ENCODE measurements around the gene DAB2IP.
"Not testable (repeated sequence)": the region's sequence is repeated elsewhere in the genome, so short reads cannot be mapped to it uniquely, and the experiment has no call there.

The DAB2IP gene

DNA sequence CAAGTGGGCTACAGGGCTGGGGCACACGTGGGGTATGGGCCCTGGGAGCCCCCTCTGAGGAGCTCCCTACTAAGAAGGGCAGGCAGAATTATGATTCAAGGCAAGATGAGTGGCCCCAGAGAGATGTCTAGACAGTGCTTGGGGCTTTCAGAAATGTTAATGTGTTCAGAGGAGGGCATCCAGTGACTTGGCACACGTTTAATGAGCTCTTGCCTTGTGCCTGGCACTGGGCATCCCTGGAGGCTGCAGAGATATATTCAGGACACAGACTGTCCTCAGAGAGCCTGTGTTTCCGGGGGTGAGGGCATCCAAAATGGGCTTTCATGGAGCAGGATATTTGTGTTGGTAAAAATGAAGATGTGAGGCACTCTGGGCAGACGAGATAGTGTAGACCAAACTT is 25.4 kb upstream of the DAB2IP start:
- DNase-seq: no peak

DNA sequence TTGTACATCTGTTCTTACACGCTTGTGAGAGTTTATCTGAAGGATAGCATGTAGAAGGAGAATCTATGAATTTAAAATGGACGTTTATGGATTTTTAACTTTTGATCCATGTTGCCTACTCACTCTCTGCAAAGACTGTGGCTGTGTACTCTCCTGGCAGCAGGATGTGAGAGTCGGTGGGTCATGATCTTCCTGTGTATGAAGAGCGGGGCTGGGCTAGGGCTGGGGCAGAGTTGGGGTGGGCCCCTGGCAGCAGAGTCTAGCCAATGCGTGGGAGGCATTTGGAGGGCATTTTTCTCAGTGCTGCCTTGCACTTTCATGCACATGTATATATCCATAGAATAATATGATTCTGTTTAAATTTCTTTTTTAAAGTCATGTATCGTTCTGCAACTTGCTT is 24.0 kb upstream of the DAB2IP start:
- no peak for DNase-seq

DNA sequence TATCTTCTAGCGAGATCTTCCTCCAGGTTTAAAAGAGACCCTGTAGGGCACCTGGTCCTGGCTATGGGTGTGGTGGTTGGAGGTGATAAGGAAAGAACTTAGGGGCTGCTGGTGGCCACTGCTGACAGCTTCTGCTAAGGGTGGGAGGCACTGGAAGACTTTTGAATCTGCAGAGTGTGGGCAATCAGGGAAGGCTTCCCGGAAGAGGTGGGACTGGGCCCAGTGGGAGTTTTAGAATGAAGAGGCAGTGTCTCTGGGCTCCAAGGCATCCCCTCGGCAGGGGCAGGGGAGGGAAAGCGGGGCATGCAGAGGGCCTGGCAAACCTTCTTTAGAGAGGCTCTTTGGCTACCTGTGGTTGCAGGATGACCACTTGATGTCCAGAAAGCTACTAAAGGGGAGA is 23.0 kb upstream of the DAB2IP start:
- DNase-seq: no peak

DNA sequence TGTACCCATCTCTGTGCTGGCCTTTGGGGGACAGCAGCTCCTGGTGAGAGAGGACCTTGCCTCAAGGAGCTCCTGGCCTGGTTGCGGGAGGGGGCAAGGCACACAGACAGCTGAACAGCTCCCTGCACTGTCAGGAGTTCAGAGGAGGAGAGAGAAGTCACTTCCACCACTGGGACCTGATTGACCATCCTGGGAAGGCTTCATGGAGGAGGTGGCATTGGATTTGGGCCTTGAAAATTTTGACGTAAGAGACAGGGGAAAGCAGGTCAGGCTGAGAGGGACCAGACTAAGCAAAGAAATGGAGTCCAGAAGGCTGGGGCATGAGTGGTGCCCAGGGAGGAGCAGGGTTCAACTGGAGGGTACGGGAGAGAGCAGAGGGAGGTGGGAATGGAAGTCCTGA is 20.3 kb upstream of the DAB2IP start:
- DNase-seq: no peak

DNA sequence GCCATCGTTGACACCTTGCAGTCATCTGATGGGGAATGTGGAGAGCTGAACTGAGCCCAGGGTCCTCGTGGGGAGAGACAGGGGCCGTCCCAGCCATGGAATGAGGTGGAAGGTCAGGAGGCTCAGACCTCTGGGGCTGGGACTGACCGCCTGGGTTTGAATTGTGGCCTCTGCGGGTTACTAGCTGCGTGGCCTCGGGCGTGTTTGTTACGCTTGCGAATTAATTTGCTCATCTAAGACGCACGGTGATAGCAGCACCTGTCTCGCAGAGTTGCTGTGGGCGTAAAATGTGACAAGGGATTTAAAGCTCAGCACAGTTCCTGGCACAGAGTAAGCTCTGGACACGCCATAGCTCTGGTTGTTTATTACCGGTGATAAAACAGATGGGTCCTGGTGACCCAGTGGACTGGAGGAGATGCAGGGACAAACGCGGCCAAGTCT is 19.4 kb upstream of the DAB2IP start:
- no peak for DNase-seq

DNA sequence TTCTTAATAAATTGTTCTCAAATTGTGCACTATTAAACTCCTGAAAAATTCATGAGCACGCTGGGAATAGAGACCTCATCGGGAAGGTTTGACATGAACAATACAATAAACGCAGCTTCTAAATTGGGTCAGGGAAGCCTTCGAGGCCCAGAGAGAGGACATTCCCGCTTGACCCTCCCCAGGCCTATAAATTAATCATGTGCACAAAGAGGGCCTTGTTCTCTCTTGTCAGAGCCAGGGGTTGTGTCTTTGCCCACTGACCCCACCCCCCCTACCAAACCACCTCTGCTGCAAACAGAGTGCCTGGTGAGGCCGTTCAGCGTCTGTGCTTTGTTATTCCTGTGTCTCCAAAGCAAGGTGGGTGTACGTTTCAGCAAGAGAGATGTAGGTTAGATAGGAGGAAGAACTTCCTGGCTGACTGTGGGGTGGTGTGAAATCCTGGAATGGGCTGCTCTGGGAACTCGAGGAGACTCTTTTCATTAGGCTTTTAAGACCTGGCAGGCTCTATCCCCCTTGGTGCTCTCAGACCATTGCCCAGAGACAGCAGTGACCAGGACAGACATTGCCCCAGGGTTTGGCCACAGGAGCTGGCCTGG is 18.2 kb upstream of the DAB2IP start:
- DNase-seq: no peak

DNA sequence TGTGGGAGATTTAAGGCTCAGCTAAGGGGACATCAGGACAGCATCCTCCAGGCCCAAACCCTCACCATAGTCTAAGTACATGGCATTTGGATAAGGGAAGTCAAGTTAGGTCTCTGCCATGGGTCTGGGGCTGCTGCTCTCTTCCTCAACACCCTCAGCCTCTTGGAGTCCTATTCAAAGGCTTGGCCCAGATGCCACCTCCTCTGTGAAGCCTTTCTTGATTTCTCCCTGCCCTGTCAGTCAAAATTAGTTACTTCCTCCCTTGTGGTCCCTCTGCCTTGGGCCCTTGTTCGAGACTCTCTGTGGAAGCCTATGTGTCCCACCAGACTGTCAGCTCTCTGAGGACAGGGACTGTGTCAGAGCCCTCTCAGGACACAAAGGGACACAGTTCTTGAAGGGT is 17.7 kb upstream of the DAB2IP start:
- no peak for DNase-seq

DNA sequence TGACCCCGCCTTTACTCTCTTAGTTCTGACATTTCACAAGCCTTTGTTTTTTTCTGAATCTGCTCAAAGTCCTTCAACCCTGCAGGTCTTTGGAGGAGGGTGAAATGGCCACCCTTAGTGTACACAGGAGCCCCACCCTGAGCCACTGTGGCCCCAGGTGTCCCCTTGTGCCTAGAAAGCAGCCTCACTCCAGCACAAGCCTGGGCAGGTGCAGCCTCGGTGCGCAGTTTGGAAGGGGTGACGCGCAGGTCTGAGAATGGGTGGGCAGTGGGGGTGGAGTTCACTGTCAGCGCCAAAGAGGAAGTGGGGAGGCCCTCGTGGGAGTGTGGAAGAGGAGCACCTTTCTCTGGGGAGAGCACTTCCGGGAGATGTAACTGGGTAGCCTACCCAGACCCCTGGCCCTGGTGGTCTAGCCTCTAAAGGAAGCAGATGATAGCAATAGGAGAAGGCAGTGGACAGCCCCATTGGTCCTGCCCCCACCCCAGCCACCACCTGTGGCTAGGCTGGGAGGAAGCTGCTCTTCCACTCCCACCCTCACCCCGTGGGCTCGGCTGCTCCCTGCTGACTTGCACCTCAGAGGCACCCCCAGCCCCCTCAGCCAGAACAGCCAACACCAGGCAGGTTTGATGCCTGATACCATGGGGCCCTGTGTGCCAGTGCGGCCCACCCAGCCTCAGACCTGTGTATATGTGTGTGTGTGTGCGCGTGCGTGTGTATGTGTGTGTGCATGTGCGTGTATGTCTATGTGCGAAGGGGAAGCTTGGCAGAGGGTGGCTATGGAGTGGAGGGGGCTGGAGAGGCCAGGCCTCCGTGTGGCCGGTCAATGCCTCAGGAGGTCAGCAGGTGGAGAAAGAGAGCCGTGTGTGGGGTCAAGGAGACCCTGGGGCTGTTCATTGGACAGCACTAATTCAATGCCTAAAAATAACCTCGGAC is 16.8 kb upstream of the DAB2IP start:
- no peak for DNase-seq

DNA sequence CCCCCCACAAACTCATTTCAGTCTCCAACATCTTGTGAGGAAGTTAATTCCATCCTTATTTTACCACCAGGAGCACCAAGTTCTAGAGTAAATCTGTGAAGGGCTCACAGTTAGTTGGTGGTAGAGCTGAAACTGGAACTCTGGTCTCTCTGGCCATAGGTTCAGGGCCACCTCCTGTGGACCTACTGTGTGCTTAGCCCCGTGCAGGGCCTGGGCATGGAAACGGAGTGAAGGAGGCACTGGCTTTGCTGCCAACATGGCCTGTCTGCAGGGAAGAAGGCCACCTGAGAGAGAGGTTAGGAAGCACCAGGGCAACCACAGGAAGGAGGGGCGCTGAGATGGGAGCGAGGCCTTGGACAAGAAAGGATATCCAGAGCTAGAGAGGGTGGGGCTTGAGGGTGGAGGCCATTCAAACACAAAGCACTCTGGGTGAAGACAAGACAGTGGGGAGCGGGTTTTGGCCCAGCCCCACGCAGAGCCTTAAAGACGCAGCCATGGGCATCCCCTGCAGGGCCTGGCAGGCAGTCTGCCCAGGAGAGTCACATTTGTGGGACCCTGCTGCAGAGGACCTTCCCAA is 16.0 kb upstream of the DAB2IP start:
- no peak for DNase-seq

DNA sequence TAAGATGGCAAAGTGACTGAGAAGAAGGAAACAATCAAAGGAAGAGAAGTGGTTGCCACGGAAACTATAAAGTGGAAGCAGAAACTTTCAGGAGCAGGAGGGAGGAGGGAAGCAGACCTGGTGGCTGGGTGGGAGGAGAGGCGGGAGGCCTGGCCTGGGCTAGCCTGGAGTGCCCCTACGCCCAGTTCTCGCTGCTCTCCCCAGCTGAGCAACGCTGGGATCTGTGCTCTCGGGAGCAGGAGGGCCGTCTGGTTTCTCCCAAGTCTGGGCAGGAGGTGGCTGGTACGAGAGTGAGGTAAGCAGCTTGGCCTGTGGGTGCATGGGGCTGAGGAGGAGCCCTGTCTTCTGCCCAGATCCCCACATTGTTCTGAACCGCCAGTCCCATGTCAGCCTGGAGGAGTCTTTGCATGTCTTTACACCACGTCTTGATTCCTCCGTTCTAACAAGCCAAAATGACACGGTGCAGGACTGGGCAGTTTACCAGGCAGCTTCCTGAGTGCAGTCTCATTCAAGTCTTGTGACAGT is 15.0 kb upstream of the DAB2IP start:
- DNase-seq: no peak

DNA sequence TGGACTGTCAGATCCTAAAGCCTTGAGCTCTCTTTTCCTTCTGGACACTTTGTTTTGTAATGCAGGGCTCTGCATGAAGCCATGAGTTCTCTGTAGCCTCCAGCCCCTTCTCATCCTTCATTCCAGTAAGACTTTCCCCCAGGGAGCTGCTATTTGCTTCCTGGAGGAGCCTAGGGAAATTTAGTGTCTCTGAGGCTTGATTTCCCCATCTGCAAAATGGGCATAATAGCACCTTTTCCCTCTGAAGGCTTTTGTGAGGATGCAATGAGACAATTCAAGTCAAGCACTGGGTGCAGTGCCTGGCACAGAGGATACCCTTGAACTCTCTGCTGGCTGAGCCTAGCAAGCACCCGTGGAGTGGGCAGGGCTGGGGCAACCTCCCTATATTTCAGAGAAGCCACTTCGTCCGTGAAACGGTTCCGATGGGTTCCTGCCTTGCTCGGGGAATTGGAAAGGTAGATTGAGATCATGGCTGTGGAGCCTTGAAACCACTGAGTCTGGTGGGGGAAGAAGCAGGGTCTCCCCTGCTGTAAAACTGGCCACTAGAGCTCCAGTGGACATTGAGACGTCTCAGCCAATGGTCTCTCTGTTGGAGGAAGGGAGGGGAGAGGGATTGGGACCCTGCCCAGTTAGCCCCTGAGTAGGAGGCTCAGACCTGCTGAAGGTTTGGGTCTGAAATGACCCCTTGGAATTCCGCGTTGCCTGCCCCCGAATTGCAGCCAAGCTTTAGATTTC is 14.3 kb upstream of the DAB2IP start:
- no peak for DNase-seq

DNA sequence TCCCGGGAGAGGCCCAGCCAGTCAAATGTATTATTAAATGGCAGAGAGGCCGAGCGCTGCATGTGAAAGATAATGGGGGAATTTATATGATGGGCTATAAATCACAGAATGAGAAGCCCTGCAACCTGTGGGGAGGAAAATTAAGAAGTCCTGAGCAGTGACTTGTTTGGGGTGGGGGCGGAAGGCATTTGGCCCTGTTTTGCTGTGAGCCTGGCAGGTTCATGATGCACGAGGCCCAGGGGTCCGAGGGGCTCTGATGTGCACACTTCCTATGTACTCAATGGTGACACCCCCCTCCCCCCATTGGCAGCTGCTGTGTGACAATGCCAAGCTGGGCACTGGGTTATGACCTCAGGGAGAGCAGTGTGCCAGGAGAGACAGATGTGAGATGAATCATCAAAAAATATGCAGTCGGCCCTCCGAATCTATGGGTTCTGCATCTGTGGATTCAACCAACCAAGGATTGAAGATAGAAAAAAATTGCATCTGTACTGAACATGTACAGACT is 13.7 kb upstream of the DAB2IP start:
- no peak for DNase-seq

DNA sequence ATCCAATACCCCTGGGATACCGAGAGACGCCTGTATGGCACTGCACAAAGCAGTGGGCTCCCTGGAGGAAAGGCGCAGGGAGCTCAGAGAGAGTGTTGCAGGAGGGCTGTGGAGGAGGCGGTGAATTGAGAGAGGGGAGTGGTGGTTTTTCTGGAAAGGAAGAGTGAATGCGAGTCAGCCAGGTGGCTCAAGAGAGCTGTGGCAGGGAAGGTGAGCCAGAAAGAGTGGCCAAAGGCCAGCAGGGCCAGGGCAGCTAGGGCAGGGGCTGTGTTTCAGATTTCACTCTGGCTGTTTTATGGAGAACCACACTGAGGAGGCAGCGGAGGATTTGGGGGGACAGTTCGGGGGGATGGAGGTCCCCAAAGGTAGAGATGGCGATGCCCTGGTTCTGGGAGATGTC is 13.0 kb upstream of the DAB2IP start:
- no peak for DNase-seq

DNA sequence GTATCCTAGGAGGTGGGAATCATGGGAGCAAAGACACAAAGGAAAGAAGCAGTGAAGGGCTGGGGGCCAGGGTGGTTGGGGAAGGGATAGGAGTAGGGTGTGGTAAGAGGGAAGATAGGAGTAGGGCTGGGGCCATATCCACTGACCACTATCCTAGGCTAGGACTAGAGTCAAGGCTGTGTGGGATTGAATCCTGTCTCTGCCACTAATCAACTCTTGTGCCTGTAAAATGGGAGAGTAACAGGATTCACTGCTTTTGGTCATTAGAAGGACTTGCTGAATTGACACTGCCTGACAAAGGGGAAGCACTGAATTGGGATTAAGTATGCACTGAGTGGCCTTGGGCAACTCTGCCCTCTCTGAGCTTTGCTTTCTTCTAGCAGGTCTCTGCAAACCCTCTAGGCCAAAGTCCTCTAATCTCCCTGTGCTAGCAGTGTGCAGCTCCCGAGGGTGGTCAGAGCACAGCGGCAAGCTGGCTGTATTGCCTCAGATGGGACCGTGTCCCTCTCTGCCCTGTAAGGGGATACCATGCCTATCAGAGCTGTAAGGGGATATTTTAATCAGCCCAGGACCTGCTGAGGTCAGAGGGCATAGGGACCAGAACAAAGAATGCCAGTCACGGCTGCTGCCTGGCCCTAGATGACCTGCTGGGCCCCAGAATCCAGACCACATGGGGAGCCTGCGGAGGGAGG is 12.4 kb upstream of the DAB2IP start:
- DNase-seq: no peak

DNA sequence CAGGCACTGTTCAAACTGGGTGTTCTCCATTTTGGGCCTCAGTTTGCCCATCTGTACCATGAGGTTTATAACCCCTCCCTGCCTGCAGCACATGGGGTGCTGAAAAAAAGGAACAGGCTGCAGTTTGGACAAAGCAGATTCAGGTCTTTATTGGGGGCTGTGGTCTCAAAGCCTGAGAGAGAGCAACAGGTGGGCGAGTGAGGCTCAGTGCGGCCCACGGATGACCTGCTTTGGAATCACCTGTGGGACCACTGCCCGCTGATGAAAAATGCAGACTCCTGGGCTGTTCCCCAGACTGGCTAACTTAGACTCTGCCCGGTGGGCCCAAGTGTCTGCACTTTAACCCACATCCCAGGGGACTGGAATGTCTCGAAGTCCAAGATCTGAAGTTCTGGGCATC is 11.8 kb upstream of the DAB2IP start:
- DNase-seq: no peak

DNA sequence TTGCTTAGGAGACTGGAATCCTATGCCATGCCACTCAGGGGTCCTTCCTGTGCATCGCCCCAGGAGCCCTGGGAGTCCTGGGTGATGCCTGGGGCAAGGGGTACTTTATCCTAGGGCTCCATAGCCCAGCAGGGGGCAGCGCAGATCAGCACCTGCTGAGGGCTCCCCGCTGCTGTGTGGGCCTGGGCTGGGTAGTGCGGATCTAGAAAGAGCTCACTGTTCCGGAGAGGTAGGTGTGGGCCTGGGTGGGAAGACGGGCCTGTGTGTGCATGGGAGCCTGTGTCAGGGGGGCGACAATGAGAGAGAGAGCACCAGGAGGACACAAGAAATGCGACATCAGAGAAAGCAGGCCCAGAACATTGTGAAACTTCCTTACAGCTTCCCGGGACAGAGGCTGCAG is 11.4 kb upstream of the DAB2IP start:
- DNase-seq: peak in 2 of 5 donors; percentile 2 to 12

DNA sequence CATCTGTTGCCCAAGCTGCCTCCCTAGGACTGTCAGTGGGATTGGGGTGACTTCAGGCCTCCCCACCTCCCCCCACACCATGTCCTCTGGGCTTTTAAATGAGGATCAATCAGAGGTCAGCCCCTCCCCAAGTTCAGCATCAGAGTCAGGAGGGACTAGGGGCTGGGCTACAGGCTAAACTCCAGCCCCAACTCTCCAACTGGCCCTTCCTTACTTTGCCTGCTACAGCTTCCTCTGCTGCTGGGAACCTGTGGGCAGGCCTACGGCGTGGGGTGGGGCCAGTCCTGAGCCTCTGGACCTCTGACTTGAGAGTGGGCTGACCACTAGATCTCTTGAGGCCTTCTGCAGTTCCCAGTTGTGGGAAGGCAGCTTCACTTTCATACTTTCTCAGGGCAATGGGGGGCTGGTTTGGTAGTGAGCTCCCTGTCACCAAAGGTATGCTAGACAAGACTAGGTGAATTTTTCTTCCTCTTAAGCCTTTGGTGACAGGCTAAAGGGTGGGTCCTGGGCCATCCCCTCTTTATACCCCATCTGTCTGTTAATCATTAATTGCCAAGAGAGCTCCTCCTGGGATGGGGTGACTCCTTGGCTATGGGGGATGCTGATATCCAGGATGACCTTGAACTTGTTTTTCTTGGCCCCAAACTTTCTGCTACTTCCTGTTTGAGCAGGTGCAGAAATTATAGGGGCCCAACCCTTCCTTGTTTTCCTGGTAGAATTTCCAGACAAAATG is 10.8 kb upstream of the DAB2IP start:
- no peak for DNase-seq

DNA sequence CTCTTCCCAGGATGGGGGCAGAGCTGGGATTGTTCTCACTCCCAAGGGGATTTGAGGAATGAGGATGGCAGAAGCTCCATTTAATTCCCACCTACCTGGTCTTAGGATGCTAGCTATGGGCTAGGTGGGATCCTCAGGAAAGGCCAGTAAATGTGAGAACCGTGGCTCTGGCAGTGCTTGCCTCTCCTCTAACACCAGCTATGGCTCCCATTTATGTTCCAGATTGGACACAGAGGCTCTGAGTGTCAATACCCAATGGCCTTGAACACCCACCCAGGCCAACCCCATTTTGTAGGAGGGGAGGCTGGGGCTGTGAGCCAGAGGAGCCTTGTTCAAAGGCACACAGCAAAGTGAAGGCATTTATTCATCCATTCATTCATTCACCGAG is 10.2 kb upstream of the DAB2IP start:
- DNase-seq: no peak

DNA sequence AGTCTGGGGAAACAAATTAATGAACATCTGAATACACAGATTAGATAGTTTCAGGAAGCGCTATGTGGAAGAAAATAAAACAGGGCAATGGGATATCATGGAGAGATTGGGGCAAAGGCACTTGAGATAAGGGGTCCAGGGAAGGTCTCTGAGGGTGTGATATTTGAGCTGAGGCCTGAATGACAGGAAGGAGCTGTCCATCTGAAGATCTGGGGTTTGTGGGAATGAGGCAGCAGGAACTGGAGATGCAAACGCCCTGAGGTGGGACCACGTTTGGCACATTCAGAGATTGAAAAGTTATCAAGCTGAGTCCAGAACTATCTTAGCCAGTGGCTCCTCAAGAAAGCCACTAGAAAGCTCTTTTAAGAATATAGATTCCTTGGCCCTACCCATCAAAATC is 8.7 kb upstream of the DAB2IP start:
- no peak for DNase-seq

DNA sequence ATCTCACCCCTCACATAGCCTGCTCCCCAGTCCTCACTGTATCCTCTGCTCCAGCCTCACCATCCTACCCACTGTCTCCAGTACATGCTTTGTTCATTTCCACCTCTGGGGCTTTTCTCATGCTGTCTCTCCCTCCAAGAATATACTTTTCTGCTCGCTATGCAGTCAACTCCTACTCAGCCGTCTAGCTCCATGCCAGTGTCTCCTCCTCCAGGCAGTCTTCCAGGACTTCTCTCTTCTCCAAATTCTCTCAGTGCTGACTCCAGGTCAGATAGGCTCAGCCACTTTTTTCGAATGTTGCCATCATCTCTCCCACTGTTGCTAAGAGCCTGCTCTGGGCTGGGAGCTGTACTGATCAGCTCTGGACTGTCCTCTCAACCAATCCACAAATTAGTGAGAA is 8.0 kb upstream of the DAB2IP start:
- DNase-seq: no peak

DNA sequence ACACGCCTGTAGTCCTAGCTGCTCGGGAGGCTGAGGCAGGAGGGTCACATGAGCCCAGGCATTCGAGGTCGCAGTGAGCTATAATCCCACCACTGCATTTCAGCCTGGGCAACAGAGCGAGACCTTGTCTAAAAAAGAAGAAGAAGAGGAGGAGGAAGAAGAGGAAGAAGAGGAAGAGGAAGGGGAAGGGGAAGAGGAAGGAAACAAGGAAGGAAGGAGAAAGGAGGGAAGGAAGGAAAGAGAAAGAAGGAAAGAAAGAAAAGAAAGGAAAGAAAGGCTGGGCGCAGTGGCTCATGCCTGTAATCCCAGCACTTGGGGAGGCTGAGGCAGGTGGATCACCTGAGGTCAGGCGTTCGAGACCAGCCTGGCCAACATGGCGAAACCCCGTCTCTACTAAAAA is 7.4 kb upstream of the DAB2IP start:
- not testable (repeated sequence) for DNase-seq

DNA sequence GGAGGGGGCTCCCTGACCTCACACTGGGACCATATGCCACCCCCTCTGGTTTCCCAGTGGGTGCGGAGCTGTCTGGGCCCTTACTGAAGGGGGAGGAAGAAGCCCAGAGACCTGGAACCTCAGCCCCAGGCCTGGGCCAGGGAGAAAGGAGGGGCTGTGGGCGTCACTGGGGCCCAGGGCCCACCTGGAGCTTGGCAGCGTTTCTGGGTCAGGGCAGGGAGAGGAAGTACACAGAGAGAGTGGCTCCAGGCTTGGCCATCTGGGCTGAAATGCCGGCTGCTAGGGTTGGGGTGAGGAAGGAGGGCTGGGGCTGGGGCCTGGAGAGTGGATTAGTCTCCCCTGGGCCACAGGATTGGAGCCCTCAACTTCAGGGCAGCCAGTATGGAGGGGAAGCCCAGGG is 6.4 kb upstream of the DAB2IP start:
- no peak for DNase-seq
